ENCODE measurements around the gene TCEANC.
"Not testable (repeated sequence)": the region's sequence is repeated elsewhere in the genome, so short reads cannot be mapped to it uniquely, and the experiment has no call there.

The TCEANC gene

GRCh38 chrX:13652850-13653693 lies at the start of gene TCEANC:
Gene TCEANC, plus strand, starts transcription at chrX:13653141. Its CDS starts 9,368 bp downstream, at chrX:13662509.
- Mint-ChIP-seq H3K4me3 (peak within 1 kb of the TSS; percentile 89), H3K36me3 (peaks cover 2% of the 10 kb centered on the region), H3K27ac (peak within 1 kb of the TSS; percentile 94), H3K9me3 (no peaks in the 10 kb centered on the region), H3K27me3 (no peaks in the 10 kb centered on the region), H3K4me1 (peaks cover 22% of the 10 kb centered on the region)

- no peak overlapping the region for H3K4me3 Mint-ChIP-seq
These were observed 47.3 kb upstream of the TCEANC start for GRCh38 chrX:13605611-13606010.

GRCh38 chrX:13607331-13607995 lies 45.5 kb upstream of the TCEANC start:
- no peak overlapping the region for H3K4me3 Mint-ChIP-seq
- H3K36me3 Mint-ChIP-seq: no peaks in the 10 kb centered on the region
- no peaks in the 10 kb centered on the region for H3K27me3 Mint-ChIP-seq
- H3K4me1 Mint-ChIP-seq: no peaks in the 10 kb centered on the region
- no peak overlapping the region for H3K27ac Mint-ChIP-seq
- H3K9me3 Mint-ChIP-seq: no peaks in the 10 kb centered on the region

More at GRCh38 chrX:13605611-13606010, 47.3 kb upstream of the TCEANC start:
- Mint-ChIP-seq H3K36me3 (no peaks in the 10 kb centered on the region), H3K27ac (no peak overlapping the region), H3K27me3 (no peaks in the 10 kb centered on the region), H3K9me3 (no peaks in the 10 kb centered on the region), H3K4me1 (no peaks in the 10 kb centered on the region)

- Mint-ChIP-seq H3K36me3 (no peaks in the 10 kb centered on the region), H3K4me1 (no peaks in the 10 kb centered on the region), H3K27me3 (no peaks in the 10 kb centered on the region), H3K4me3 (no peak overlapping the region), H3K27ac (no peak overlapping the region), H3K9me3 (no peaks in the 10 kb centered on the region)
These were observed 45.0 kb upstream of the TCEANC start for GRCh38 chrX:13607996-13608365.

- Mint-ChIP-seq H3K4me1 (no peaks in the 10 kb centered on the region), H3K27ac (no peak overlapping the region), H3K27me3 (no peaks in the 10 kb centered on the region), H3K9me3 (no peaks in the 10 kb centered on the region), H3K4me3 (no peak overlapping the region), H3K36me3 (no peaks in the 10 kb centered on the region)
These were observed 38.8 kb upstream of the TCEANC start for GRCh38 chrX:13614154-13614553.

- Mint-ChIP-seq H3K9me3 (no peaks in the 10 kb centered on the region), H3K36me3 (peaks cover 3% of the 10 kb centered on the region), H3K27me3 (no peaks in the 10 kb centered on the region)
These were observed 32.7 kb upstream of the TCEANC start for GRCh38 chrX:13620207-13620606.

GRCh38 chrX:13622401-13622964 lies 30.5 kb upstream of the TCEANC start:
- Mint-ChIP-seq H3K27me3 (peaks cover 2% of the 10 kb centered on the region), H3K4me3 (no peak overlapping the region), H3K36me3 (peaks cover 3% of the 10 kb centered on the region)

More at GRCh38 chrX:13620207-13620606, 32.7 kb upstream of the TCEANC start:
- no peak overlapping the region for H3K4me3 Mint-ChIP-seq
- H3K27ac Mint-ChIP-seq: no peak overlapping the region
- H3K4me1 Mint-ChIP-seq: no peaks in the 10 kb centered on the region

GRCh38 chrX:13627306-13627705 lies 25.6 kb upstream of the TCEANC start:
- Mint-ChIP-seq H3K27ac (no peak overlapping the region), H3K27me3 (peaks cover 2% of the 10 kb centered on the region), H3K9me3 (no peaks in the 10 kb centered on the region), H3K4me1 (no peaks in the 10 kb centered on the region), H3K4me3 (no peak overlapping the region), H3K36me3 (no peaks in the 10 kb centered on the region)

More at GRCh38 chrX:13622401-13622964, 30.5 kb upstream of the TCEANC start:
- no peak overlapping the region for H3K27ac Mint-ChIP-seq
- H3K9me3 Mint-ChIP-seq: no peaks in the 10 kb centered on the region
- H3K4me1 Mint-ChIP-seq: no peaks in the 10 kb centered on the region

- not testable (repeated sequence) for H3K4me3 Mint-ChIP-seq, H3K4me1 Mint-ChIP-seq, H3K9me3 Mint-ChIP-seq, H3K27ac Mint-ChIP-seq, H3K36me3 Mint-ChIP-seq, H3K27me3 Mint-ChIP-seq
These were observed 15.7 kb upstream of the TCEANC start for GRCh38 chrX:13637224-13637623.

GRCh38 chrX:13638021-13638420 lies 14.9 kb upstream of the TCEANC start:
- peaks cover 8% of the 10 kb centered on the region for H3K9me3 Mint-ChIP-seq
- H3K4me3 Mint-ChIP-seq: no peak overlapping the region
- no peak overlapping the region for H3K27ac Mint-ChIP-seq
- H3K36me3 Mint-ChIP-seq: peaks cover 4% of the 10 kb centered on the region
- H3K4me1 Mint-ChIP-seq: no peaks in the 10 kb centered on the region
- H3K27me3 Mint-ChIP-seq: no peaks in the 10 kb centered on the region

GRCh38 chrX:13638826-13639225 lies 14.1 kb upstream of the TCEANC start:
- no peak overlapping the region for H3K27ac Mint-ChIP-seq
- peaks cover 8% of the 10 kb centered on the region for H3K9me3 Mint-ChIP-seq

GRCh38 chrX:13641684-13642083 lies 11.3 kb upstream of the TCEANC start:
- not testable (repeated sequence) for H3K4me3 Mint-ChIP-seq, H3K9me3 Mint-ChIP-seq, H3K27me3 Mint-ChIP-seq, H3K27ac Mint-ChIP-seq, H3K4me1 Mint-ChIP-seq, H3K36me3 Mint-ChIP-seq

More at GRCh38 chrX:13638826-13639225, 14.1 kb upstream of the TCEANC start:
- peaks cover 4% of the 10 kb centered on the region for H3K36me3 Mint-ChIP-seq
- no peaks in the 10 kb centered on the region for H3K4me1 Mint-ChIP-seq
- H3K27me3 Mint-ChIP-seq: no peaks in the 10 kb centered on the region
- H3K4me3 Mint-ChIP-seq: no peak overlapping the region

GRCh38 chrX:13645464-13646153 lies 7.3 kb upstream of the TCEANC start:
- Mint-ChIP-seq H3K4me3 (no peak overlapping the region), H3K27ac (peak overlapping the region; percentile 65), H3K36me3 (no peaks in the 10 kb centered on the region), H3K9me3 (no peaks in the 10 kb centered on the region), H3K4me1 (peaks cover 5% of the 10 kb centered on the region), H3K27me3 (no peaks in the 10 kb centered on the region)

- no peak overlapping the region for H3K4me3 Mint-ChIP-seq
- peaks cover 5% of the 10 kb centered on the region for H3K4me1 Mint-ChIP-seq
- H3K27ac Mint-ChIP-seq: peak overlapping the region; percentile 65
- no peaks in the 10 kb centered on the region for H3K27me3 Mint-ChIP-seq
- H3K36me3 Mint-ChIP-seq: no peaks in the 10 kb centered on the region
- H3K9me3 Mint-ChIP-seq: no peaks in the 10 kb centered on the region
These were observed 6.8 kb upstream of the TCEANC start for GRCh38 chrX:13646154-13646549.

GRCh38 chrX:13647709-13648212 lies 5.2 kb upstream of the TCEANC start:
- Mint-ChIP-seq H3K4me1 (peaks cover 11% of the 10 kb centered on the region), H3K4me3 (peak overlapping the region; percentile 33), H3K9me3 (no peaks in the 10 kb centered on the region), H3K27me3 (no peaks in the 10 kb centered on the region), H3K36me3 (no peaks in the 10 kb centered on the region), H3K27ac (peak overlapping the region; percentile 89)
